ELR (cell line): ENCODE results near the gene KDM4C.
A peak's percentile ranks its signal among the peaks of the same experiment; 100 is the strongest.
"Not testable (repeated sequence)": the region's sequence is repeated elsewhere in the genome, so short reads cannot be mapped to it uniquely, and the experiment has no call there.

Experiments used
- DNase-seq: peaks from one replicate; pipeline ENCODE4 v3.0.0-alpha.2; 2015; ENCODE audit warnings: low read depth

The KDM4C gene

DNA sequence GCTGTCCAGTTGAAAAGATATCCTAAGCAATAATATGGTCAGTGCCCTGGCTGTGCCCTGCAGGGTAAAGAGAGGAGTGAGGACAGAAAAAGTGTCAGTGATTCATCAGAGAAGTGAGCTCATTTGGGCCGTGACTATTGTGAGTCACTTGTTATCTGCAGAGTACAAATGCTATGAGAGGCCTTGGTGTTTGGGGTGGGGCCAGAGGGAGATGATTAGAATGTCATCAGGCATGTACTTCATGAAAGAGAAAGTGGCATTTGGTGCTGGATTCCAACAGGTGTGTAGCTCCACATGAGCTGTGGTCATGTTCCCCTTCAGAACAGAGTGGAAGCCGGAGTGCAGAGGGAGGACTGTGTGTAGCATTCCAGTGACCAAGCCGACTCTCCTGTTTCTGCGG, 174.1 kb downstream of the KDM4C start:
- DNase-seq, result peak; percentile 81

DNA sequence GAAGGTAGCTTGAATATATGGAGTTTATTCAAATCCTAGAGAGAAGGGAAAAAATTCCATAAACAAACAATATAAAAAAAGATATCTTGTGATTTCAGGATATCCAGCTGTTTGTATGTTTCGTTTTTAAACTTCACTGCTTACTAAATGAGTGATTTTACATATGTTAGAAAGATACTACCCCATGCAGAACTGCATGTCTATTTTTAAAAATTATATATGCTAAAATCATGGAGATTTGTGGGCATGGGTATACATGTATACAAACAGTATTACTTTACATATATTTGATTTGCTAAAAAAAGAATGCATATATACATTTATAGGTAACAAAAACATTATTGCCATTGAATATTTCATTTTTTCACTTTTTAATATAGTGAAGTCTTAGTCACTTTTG, 178.3 kb downstream of the KDM4C start:
- no peak for DNase-seq

- no peak for DNase-seq
Measured at GRCh38 chr9:6937209-6937608, 179.4 kb downstream of the KDM4C start.

GRCh38 chr9:6938447-6938846, 180.7 kb downstream of the KDM4C start:
- DNase-seq, result peak; percentile 76

GRCh38 chr9:6938873-6939272, 181.1 kb downstream of the KDM4C start:
- DNase-seq, result no peak

- DNase-seq, result no peak
Measured at GRCh38 chr9:6941501-6941900, 183.7 kb downstream of the KDM4C start.

- DNase-seq, result no peak
Measured at GRCh38 chr9:6942406-6942805, 184.6 kb downstream of the KDM4C start.

DNA sequence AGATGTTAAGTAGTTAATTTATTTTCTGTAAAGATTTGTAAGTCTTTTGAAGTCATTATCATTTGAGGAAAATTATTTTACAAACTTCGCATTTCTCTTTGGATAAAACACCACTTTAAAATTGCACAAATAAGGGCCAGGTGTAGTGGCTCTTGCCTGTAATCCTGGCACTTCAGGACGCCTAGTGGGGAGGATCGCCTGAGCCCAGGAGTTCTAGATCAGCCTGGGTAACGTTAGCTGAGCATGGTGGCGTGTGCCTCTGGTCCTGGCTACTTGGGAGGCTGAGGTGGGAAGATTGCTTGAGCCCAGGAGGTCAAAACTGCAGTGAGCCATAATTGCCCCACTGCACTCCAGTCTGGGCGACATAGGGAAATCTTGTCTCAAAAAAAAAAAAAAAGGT, 185.5 kb downstream of the KDM4C start:
- no peak for DNase-seq

DNA sequence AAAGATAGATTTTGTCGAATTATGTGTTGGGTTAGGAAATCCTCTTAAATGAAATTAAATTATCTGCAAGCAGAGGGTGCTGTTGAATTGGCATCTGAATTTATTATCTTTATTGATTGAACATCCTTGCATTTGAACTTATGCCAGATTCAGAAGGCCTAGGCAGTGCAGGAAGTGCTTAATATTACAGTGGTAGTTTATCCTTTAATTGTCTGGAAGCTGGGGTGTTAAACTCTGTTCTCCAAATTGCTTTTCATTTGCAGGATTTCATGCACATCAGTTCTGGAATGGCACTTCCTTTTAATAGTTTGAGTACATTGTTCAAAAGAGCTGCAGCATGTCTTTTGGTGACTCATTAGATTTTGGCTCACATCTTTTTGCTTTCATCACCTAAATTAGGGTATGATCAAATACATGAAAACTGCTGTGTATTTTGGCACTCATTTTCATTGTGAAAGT, 186.3 kb downstream of the KDM4C start:
- DNase-seq, result peak; percentile 75

GRCh38 chr9:6944896-6945295, 187.1 kb downstream of the KDM4C start:
- peak; percentile 93 for DNase-seq

DNA sequence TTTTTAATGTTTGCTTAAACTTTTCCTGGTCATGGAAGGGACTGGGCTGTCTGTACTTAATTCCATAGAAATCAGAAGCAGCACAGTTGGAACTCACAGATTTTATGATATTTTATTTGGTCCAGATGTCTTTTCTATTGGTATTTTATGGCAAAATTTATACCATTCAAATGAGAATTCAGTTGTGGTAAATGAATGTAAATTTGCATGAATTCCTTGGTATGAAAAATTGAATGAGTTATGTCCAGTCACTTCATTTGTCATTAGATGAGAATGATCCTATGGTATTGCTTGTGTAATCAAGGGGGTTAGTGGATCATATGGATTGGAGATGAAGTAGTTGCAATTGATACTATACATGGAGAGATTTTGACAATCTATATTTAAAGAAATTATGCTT, 188.0 kb downstream of the KDM4C start:
- DNase-seq, result peak; percentile 76

DNA sequence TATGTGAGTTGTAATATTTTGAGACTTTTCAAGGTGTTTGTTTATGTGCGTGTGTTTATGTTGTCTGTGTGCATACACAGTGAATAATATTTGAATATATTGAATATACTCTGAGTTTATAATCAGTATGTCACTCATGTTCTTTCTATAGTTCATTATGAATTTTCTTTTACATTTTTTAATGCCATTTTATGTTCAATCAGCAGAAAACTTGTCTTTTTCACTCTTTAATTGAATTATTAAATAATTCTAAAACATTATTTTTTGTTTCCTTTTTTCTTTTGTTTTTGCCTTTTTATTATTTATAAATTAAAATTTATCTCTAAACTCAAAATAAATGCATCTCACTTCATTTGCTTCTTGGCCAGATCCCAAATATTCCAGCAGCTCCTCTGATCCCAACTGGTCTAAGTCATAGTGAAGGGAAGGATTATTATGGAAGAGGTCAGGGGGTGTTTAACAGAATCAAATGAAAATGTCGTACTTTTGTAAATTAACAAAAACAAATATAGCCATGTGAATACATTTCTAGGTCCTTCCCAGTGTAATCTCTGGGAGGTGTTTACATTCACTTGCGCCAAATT, 188.9 kb downstream of the KDM4C start:
- no peak for DNase-seq

- DNase-seq, result not testable (repeated sequence)
Measured at GRCh38 chr9:6948921-6949320, 191.1 kb downstream of the KDM4C start.

GRCh38 chr9:6955251-6955921, 197.6 kb downstream of the KDM4C start:
- peak; percentile 49 for DNase-seq

- DNase-seq, result no peak
Measured at GRCh38 chr9:6956879-6957278, 199.1 kb downstream of the KDM4C start.

DNA sequence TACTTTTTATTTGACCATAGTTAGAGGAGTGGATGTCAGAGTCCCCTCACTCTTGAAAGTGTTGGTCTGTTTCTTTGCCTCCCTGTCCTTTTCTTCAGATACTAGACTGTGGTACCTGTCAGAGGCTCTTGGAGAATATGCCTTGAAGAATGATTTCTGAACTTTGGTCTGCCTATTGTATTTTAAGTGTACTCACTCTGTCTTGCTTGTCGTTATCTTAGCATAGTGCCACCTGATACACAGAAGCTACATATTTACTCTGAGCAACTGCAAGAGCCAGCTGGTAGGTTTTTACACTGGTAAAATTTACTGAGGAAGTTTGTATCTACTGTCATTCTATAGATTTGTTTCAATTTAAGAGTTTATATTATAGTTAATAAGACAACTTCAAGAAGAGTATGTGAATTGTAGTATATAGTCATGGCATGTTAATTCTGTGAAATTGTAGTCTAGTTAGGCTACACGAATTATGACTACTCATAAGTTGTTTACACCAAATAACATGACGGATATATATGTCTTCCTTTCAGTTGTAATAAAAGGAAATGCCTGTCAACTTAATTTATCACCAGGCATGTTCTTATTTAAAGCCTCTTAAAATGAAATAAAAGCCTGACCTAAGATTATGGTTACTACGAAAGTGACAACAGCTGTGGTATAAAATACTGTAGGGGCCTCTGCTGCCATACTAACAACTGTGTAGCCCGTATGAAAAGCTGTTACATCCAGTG, 201.7 kb downstream of the KDM4C start:
- no peak for DNase-seq

- DNase-seq, result no peak
Measured at GRCh38 chr9:6960777-6961176, 203.0 kb downstream of the KDM4C start.

DNA sequence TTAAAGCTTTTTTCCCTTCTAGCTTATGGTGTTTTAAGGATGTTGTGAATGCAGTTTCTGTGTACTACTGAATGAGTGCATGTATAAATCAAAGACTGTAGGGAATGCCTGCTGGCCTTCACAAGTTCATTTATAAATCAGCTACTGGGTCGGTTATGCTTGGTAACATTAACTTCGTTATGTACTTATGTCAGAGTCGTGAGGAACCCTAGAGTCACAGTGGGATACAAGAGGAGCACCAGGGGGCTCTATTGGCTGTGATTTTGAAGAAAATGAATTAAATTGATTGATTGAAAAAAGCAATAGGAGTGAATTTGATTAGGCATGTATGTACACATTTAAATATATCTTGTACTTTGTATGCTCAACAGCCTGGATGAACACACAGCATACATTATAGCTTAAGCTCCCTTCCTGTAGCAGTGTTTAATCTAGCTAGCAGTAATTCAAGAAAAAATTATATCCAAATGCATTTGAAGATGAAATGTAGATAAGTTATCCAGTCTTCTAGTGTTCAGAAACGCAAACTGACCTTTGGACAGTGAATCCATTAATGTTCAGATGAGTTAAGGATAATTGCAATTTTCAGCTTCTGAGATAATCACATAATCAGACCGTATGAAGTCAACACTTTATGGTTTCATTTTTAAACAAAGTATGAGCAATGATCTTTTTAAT, 204.2 kb downstream of the KDM4C start:
- DNase-seq, result no peak

GRCh38 chr9:6965566-6965965, 207.8 kb downstream of the KDM4C start:
- DNase-seq, result no peak

- DNase-seq, result no peak
Measured at GRCh38 chr9:6968271-6968670, 210.5 kb downstream of the KDM4C start.

GRCh38 chr9:6969805-6970204, 212.0 kb downstream of the KDM4C start:
- DNase-seq, result no peak

DNA sequence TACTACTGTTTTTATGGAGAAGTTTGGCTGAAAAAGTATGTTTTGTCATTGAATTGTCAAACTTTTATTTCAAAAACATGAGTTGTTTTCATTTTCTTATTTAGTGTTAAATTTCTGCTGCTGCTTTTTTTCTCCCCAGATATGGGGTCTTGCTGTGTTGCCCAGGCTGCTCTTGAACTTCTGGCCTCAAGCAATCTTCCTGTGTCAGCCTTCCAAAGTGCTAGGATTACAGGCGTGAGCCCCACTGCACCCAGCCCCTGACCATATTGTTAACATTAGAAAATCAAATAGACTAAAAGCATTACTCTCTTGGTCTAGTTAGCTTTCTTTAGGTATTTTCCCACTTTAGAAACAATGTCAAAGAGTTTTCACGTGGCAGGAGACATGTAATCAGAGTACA, 215.3 kb downstream of the KDM4C start:
- DNase-seq, result no peak

DNA sequence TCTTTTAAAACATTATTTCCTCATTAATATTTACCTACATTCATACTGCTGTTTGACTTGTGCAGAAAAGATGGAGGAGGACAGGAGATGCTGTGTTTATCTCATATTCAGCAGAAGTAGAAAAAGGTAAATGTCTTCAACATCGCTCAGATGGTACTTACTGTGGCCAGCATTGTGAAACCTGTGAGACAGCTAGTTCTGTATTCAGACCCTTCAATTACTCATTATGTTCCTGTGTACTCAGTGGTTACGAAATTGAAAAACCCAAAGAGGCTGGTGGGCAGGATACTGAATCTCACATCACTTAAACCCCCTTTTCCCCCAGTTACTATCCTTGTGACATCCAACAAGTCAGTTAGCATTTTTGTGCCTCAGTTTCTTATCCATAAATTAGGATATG, 216.0 kb downstream of the KDM4C start:
- DNase-seq, result peak; percentile 26
